OCI-LY3 (cell line): ENCODE results near the gene CCDC8.

Source experiments
- EZH2phosphoT487 ChIP-seq: fragments of 200-600 bp; shearing (Covaris generic); IDR thresholded peaks from 2 replicates; pipeline ENCODE4 v1.6.1; 2018; ENCODE audit warnings: antibody characterized with exemption, mixed run types, low read depth
- TF ChIP-seq, protein P1 (sequence below): fragments of 200-600, 300-600 bp; sonication (generic); IDR thresholded peaks from 2 replicates; pipeline ENCODE4 v1.5.1; 2014; ENCODE audit warnings: antibody characterized with exemption, low read length, low read depth

DNA sequence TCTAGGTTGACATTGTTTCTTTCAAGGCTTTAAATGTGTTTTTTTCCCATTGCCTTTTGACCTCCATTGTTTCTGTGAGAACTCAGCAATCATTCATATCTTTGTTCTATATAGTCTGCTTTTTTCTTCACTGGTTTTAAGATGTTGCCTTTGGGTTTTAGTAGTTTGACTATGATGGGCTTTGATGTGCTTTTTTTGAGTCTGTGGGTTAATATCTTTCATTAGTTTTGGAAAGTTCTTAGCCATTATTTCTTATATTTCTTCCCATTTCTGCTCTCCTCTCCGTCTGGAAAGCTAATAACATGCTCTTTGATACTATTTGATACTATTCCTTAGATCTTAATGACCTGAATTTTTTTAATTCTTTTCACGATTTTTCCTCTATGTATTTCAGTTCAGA lies 32.7 kb downstream of the CCDC8 start:
- TF ChIP-seq, protein P1, sequence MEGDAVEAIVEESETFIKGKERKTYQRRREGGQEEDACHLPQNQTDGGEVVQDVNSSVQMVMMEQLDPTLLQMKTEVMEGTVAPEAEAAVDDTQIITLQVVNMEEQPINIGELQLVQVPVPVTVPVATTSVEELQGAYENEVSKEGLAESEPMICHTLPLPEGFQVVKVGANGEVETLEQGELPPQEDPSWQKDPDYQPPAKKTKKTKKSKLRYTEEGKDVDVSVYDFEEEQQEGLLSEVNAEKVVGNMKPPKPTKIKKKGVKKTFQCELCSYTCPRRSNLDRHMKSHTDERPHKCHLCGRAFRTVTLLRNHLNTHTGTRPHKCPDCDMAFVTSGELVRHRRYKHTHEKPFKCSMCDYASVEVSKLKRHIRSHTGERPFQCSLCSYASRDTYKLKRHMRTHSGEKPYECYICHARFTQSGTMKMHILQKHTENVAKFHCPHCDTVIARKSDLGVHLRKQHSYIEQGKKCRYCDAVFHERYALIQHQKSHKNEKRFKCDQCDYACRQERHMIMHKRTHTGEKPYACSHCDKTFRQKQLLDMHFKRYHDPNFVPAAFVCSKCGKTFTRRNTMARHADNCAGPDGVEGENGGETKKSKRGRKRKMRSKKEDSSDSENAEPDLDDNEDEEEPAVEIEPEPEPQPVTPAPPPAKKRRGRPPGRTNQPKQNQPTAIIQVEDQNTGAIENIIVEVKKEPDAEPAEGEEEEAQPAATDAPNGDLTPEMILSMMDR: no peak
- TF ChIP-seq EZH2phosphoT487: no peak
